Measurements from ENCODE around the gene GLB1L. TPM values are rescaled to one million over a fixed set of nuclear protein-coding genes. Genes with fewer than 3 reads are reported as not detected.

The GLB1L gene
- total RNA-seq, 4 donors from 2014 or later, result 2.5 to 9.8 (median 5.4) TPM

DNA sequence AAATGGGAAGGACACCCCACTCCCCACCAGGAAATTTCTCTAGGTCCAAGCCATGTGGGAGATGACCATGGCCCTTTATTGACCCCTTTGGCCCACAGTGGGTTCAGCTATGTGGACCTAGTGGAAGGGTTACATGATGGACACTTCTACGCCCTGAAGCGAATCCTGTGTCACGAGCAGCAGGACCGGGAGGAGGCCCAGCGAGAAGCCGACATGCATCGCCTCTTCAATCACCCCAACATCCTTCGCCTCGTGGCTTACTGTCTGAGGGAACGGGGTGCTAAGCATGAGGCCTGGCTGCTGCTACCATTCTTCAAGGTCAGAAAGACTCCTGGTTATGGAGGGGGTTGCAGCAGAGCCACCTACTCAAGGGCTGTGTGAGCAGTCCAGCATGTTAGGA, 1.3 kb upstream of the GLB1L start:
- 90% methylated on average over 10 of the region's 10 CpGs for WGBS
- TF ChIP-seq POLR2AphosphoS5 (IDR thresholded peaks at IDR 0.05), result no peak
- TF ChIP-seq, protein P1, sequence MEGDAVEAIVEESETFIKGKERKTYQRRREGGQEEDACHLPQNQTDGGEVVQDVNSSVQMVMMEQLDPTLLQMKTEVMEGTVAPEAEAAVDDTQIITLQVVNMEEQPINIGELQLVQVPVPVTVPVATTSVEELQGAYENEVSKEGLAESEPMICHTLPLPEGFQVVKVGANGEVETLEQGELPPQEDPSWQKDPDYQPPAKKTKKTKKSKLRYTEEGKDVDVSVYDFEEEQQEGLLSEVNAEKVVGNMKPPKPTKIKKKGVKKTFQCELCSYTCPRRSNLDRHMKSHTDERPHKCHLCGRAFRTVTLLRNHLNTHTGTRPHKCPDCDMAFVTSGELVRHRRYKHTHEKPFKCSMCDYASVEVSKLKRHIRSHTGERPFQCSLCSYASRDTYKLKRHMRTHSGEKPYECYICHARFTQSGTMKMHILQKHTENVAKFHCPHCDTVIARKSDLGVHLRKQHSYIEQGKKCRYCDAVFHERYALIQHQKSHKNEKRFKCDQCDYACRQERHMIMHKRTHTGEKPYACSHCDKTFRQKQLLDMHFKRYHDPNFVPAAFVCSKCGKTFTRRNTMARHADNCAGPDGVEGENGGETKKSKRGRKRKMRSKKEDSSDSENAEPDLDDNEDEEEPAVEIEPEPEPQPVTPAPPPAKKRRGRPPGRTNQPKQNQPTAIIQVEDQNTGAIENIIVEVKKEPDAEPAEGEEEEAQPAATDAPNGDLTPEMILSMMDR (IDR thresholded peaks at IDR 0.05), result no peak
- TF ChIP-seq EP300 (IDR thresholded peaks at IDR 0.05), result no peak
- no peak for TF ChIP-seq POLR2A (IDR thresholded peaks at IDR 0.05)
- Histone ChIP-seq H3K27me3 (no peaks in the 10 kb centered on the region), H3K36me3 (peaks cover 20% of the 10 kb centered on the region), H3K4me3 (no peak overlapping the region), H3K4me1 (peaks cover 77% of the 10 kb centered on the region), H3K27ac (peak overlapping the region; percentile 86), H3K9me3 (no peaks in the 10 kb centered on the region)
- DNase-seq (ENCODE audit: low spot score in 2 of 2), result no peak

DNA sequence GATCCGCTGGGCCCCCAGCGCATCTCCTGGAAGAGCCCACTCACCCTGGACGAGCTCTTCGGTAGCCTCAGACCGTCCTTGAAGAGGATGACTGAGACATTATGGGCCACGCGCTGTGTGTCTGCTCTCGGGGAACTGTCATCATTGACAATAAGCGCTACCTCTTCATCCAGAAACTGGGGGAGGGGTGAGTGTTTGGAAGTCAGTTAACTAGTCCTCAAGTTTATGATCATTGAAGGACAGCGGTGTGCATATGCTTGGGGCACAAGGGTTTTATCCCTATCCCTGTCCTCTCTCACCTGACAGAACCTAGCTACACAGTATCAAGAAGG, 621 bp upstream of the GLB1L start:
- Histone ChIP-seq H3K9me3 (no peaks in the 10 kb centered on the region), H3K4me1 (peaks cover 70% of the 10 kb centered on the region), H3K27ac (peak overlapping the region; percentile 84), H3K4me3 (peak overlapping the region; percentile 81), H3K36me3 (peaks cover 18% of the 10 kb centered on the region), H3K27me3 (no peaks in the 10 kb centered on the region)
- TF ChIP-seq EP300 (IDR thresholded peaks at IDR 0.05), result no peak
- no peak for TF ChIP-seq POLR2A (IDR thresholded peaks at IDR 0.05)
- no peak for TF ChIP-seq POLR2AphosphoS5 (IDR thresholded peaks at IDR 0.05)
- TF ChIP-seq, protein P1 (IDR thresholded peaks at IDR 0.05), result no peak
- DNase-seq (ENCODE audit: low spot score in 2 of 2), result no peak
- WGBS, result 15% methylated on average over 9 of the region's 10 CpGs

DNA sequence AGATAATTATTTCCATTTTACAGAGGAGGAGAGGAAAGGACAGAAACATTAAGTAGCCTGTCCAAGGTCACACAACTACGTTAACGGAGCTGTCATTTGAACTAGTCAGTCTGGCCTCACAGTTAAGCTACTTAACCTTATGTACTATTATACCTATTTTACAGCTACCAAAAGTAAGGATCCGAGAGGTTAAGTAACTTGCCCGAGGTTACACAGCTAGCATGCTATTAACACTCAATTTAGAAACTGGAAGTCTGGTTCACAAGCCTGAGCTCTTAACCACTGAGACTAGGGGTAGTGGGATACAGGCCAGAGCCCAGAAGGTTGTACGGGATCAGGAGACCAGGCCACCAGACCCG, 476 bp downstream of the GLB1L start:
- no peak for TF ChIP-seq POLR2A (IDR thresholded peaks at IDR 0.05)
- no peak for TF ChIP-seq EP300 (IDR thresholded peaks at IDR 0.05)
- TF ChIP-seq, protein P1 (IDR thresholded peaks at IDR 0.05), result no peak
- TF ChIP-seq POLR2AphosphoS5 (IDR thresholded peaks at IDR 0.05), result no peak

DNA sequence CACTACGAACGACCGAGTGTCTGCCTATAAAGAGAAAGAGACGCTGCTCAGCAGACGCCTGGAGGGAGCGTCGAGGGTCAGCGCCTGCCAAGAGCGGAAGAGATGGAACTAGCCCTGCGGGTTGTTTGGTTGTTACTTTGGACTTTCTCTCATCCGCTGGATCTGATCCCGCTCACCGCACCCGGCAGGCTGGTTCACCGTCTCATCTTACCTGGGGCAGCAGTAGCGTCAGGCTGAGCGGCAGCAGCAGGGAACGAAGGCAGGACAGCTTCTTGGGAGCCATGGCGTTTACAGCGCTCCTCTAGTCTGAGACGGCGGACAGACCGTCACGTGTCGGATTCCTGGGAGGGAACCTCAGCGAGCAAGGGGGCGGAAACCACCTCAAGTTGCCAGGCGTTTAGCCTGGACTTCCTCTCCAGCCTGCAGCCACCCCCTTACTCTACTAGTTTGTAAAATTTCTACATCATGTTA, 1.9 kb downstream of the GLB1L start:
- peak overlapping the region; percentile 43 for H3K27ac ChIP-seq
- WGBS, result 57% methylated on average over 10 of the region's 28 CpGs
- DNase-seq (ENCODE audit: low spot score in 2 of 2), result no peak

More for the DNA sequence above, 476 bp downstream of the GLB1L start:
- Histone ChIP-seq H3K27me3 (no peaks in the 10 kb centered on the region), H3K9me3 (no peaks in the 10 kb centered on the region), H3K36me3 (peaks cover 10% of the 10 kb centered on the region), H3K4me3 (peak overlapping the region; percentile 81), H3K27ac (peak overlapping the region; percentile 84), H3K4me1 (peaks cover 59% of the 10 kb centered on the region)
- WGBS, result 52% methylated on average over 4 of the region's 6 CpGs
- no peak for DNase-seq (ENCODE audit: low spot score in 2 of 2)

GRCh38 chr2:219234331-219234730, 10.9 kb downstream of the GLB1L start:
- no peak for DNase-seq (ENCODE audit: low spot score in 2 of 2)
- Histone ChIP-seq H3K36me3 (peaks cover 69% of the 10 kb centered on the region), H3K27ac (no peak overlapping the region), H3K9me3 (no peaks in the 10 kb centered on the region), H3K4me1 (peaks cover 16% of the 10 kb centered on the region), H3K27me3 (no peaks in the 10 kb centered on the region), H3K4me3 (no peak overlapping the region)
- WGBS, result 87% methylated on average over 3 of the region's 3 CpGs
- TF ChIP-seq EP300 (IDR thresholded peaks at IDR 0.05), result no peak
- TF ChIP-seq POLR2AphosphoS5 (IDR thresholded peaks at IDR 0.05), result no peak
- TF ChIP-seq POLR2A (IDR thresholded peaks at IDR 0.05), result no peak
- TF ChIP-seq, protein P1 (IDR thresholded peaks at IDR 0.05), result no peak

More for the DNA sequence above, 1.9 kb downstream of the GLB1L start:
- TF ChIP-seq, protein P1 (IDR thresholded peaks at IDR 0.05), result no peak
- TF ChIP-seq POLR2A (IDR thresholded peaks at IDR 0.05), result no peak
- TF ChIP-seq POLR2AphosphoS5 (IDR thresholded peaks at IDR 0.05), result no peak
- no peak for TF ChIP-seq EP300 (IDR thresholded peaks at IDR 0.05)
- H3K27me3 ChIP-seq, result no peaks in the 10 kb centered on the region
- H3K4me3 ChIP-seq, result peak overlapping the region; percentile 35
- H3K4me1 ChIP-seq, result peaks cover 46% of the 10 kb centered on the region
- peaks cover 23% of the 10 kb centered on the region for H3K36me3 ChIP-seq
- H3K9me3 ChIP-seq, result no peaks in the 10 kb centered on the region

Measured in suprapubic skin (tissue), 4 donors.